ENCODE results near the gene PVALEF.

The PVALEF gene

GRCh38 chr17:81230043-81230820 lies 64.9 kb downstream of the PVALEF start:
- Histone ChIP-seq H3K27ac (replicated peaks) (no peak overlapping the region), H3K4me3 (replicated peaks; ENCODE audit: insufficient read depth, low read length) (no peak overlapping the region), H3K27me3 (ENCODE audit: insufficient read depth, poor library complexity, severe bottlenecking) (no peaks in the 10 kb centered on the region)
- DNase-seq (ENCODE audit: low read depth in 1 of 2, low spot score in 1 of 2) = no peak
- TF ChIP-seq REST (IDR thresholded peaks at IDR 0.05; ENCODE audit: insufficient replicate concordance, low read depth) (no peak), CTCF (IDR thresholded peaks at IDR 0.05; ENCODE audit: insufficient read depth, low read length) (no peak), POLR2AphosphoS5 (IDR thresholded peaks at IDR 0.05; ENCODE audit: low read depth) (no peak), GABPA (IDR thresholded peaks at IDR 0.05; ENCODE audit: low read depth) (no peak), SPI1 (IDR thresholded peaks at IDR 0.05; ENCODE audit: borderline replicate concordance, low read depth) (no peak)

- Histone ChIP-seq H3K27ac (replicated peaks) (no peak overlapping the region), H3K4me3 (replicated peaks; ENCODE audit: insufficient read depth, low read length) (no peak overlapping the region), H3K27me3 (ENCODE audit: insufficient read depth, poor library complexity, severe bottlenecking) (no peaks in the 10 kb centered on the region)
- TF ChIP-seq POLR2AphosphoS5 (IDR thresholded peaks at IDR 0.05; ENCODE audit: low read depth) (no peak), SPI1 (IDR thresholded peaks at IDR 0.05; ENCODE audit: borderline replicate concordance, low read depth) (no peak), CTCF (IDR thresholded peaks at IDR 0.05; ENCODE audit: insufficient read depth, low read length) (no peak), GABPA (IDR thresholded peaks at IDR 0.05; ENCODE audit: low read depth) (no peak), REST (IDR thresholded peaks at IDR 0.05; ENCODE audit: insufficient replicate concordance, low read depth) (no peak)
- no peak for DNase-seq (ENCODE audit: low read depth in 1 of 2, low spot score in 1 of 2)
These were observed 65.9 kb downstream of the PVALEF start for GRCh38 chr17:81231121-81231645.

GRCh38 chr17:81231766-81232581 lies 66.7 kb downstream of the PVALEF start:
- no peak for DNase-seq (ENCODE audit: low read depth in 1 of 2, low spot score in 1 of 2)
- no peak overlapping the region for H3K27ac ChIP-seq (replicated peaks)
- no peaks in the 10 kb centered on the region for H3K27me3 ChIP-seq (ENCODE audit: insufficient read depth, poor library complexity, severe bottlenecking)
- TF ChIP-seq POLR2AphosphoS5 (IDR thresholded peaks at IDR 0.05; ENCODE audit: low read depth) = no peak
- TF ChIP-seq REST (IDR thresholded peaks at IDR 0.05; ENCODE audit: insufficient replicate concordance, low read depth) = no peak
- no peak for TF ChIP-seq SPI1 (IDR thresholded peaks at IDR 0.05; ENCODE audit: borderline replicate concordance, low read depth)
- TF ChIP-seq CTCF (IDR thresholded peaks at IDR 0.05; ENCODE audit: insufficient read depth, low read length) = no peak
- TF ChIP-seq GABPA (IDR thresholded peaks at IDR 0.05; ENCODE audit: low read depth) = no peak
- no peak overlapping the region for H3K4me3 ChIP-seq (replicated peaks; ENCODE audit: insufficient read depth, low read length)
